Stimulated activated CD8-positive, alpha-beta memory T cell treated with anti-CD3 and anti-CD28 coated beads, Interleukin-4, amount 100 ng/mL, for 48 hours (primary cell): ENCODE results near the gene ZNF491.
"Not testable (repeated sequence)": the region's sequence is repeated elsewhere in the genome, so short reads cannot be mapped to it uniquely, and the experiment has no call there.

Experiments used
- DNase-seq: peaks from one replicate; pipeline ENCODE4 v3.0.0-alpha.2; 2020

ZNF491 gene

DNA sequence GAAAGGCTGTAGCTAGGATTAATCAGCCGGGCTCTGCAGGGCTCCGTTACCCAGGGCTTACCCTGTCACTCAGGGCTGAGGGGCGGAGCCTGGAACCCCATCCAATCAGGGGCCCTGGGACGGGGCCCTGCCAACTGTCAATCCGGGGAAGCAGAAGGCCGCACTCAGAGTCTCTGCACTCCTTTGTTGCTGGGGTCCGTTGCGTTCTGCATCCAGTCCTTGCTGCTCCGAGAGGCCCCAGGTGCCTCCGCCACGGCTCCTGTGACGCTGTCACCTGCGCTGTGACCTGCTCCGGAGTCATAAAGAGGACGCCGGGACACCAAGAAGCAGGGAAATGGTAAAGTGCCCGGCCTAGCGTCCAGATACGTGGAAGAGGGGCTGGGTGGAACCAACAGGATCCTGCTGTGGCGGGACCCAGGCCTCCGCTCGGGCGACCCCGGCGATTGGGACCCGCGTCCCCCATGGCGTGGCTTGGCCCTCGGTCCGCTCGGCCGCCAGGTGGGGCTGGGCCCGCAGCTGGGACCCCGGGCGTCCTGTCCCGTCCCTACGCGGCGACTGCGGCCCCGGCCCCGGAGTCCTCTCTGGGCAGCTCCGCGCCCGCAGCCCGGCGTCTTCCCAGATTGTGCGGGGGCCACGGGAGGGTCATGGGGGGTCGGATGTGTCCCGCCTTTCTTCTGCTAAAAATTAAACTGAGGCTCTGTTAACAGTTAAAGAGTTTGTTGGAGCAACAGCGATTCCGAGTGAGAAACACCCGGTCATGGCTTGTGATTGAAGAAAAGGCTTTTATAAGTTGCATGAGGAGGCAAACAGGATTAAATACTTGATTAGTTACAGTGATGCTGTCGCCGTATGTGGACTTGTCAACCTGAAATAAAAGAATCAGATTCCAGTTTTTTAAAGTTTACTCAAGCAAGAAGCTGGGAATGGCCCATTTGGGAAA is at the start of gene ZNF491:
Gene ZNF491 (plus strand): TSS at position 133 of the 940 bp plus-strand sequence. CDS start 7,431 bp downstream, outside the sequence.
- peak; percentile 93 for DNase-seq

DNA sequence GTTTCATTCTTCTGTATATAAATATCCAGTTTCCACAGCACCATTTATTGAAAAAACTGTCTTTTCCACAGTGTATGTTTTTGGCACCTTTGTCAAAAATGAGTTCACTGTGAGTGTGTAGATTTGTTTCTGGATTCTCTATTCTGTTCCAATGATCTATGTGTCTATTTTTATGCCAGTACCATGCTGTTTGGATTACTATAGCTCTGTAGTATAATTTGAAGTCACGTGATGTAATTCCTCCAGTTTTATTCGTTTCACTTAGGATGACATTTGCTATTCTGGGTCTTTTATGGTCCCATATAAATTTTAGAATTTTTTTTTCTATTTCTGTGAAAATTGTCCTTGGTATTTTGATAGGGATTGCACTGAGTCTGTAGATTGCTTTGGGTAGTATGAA is 48.6 kb upstream of the ZNF491 start:
- DNase-seq, result no peak

DNA sequence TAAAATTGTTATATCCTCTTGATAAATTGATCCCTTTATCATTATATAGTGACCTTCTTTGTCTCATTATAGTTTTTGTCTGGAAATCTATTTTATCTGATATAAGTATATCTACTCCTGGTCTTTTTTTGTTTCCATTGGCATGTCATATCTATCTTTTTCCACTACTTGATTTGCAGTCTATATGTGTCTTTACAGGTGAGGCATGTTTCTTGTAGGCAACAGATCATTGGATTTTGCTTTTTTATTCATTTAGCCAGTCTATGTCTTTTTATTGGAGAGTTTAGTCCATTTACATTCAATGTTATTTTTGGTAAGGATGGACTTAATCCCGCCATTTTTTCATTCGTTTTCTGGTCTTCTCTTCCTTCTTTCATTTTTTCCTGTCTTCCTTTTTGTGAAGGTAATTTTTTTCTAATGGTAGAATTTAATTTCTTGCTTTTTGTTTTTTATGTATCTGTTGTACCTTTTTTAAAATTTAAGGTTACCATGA is 46.0 kb upstream of the ZNF491 start:
- no peak for DNase-seq

DNA sequence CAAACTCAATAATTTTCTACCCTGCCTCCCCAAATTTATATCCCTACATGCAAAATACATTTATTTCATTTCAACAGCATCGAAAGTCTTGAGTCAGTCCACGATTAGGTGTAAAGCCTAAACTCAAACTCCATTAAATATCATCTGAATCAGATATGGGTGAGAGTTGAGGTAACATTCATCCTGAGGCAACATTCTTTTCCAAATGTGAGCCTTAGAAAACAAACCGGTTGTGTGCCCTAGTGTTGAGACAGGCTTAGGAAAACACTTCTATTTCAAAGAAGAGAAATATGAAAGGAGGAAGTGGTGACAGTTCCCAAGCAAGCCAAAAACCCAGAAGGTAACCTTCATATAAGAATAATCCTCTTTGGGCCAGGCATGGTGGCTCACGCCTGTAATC is 43.7 kb upstream of the ZNF491 start:
- no peak for DNase-seq

DNA sequence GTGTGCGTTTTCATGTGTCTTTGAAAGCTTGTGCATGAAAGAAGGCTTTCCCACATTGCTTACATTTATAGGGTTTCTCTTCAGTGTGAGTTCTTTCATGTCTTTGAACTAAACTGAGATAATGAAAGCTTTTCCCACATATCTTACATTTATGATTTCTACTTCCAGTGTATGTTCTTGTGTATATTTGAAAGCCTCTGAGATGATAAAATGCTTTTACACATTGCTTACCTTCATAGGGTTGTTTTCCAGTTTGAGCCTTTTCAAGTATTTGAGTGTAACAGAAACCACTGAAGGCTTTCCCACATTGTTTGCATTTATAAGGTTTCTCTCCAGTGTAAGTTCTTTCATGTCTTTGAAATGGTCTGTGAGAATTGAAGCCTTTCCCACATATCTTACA is 41.4 kb upstream of the ZNF491 start:
- no peak for DNase-seq

DNA sequence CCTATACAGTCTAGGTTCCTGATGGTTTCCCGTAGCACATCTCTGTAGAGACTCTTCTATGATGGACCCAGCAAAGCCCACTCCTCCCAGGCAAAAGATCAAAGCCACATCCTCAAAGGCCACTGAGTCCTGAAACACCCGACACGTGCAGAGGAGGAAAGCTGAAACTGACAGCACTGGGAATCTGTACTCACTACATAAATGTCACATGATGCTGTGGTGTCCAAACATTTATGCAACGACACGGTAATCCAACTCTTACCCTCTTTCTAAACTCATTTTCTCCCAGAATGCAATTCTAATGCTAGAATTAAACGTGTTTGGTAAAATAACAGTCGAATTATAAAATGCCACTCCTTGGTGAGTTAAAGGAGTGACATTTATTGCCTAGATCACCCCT is 38.5 kb upstream of the ZNF491 start:
- no peak for DNase-seq

DNA sequence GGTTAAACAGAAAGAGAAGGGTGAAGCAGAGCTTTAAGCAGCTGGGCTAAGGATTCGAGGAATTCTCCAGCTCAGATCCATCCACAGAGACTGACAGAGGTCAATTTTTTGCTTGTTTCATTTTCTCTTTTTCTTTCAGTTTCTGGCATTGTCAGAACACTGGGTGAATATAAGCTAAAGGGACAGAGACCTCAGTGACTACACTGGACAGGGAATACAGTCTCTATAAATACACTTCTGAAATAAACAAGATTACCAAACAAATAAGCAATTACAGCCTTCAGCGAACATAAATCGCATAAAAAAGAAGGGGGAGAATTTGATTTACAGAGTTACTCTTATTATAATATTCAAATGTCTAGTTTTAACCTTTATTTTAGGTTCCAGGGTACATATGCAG is 35.2 kb upstream of the ZNF491 start:
- no peak for DNase-seq

DNA sequence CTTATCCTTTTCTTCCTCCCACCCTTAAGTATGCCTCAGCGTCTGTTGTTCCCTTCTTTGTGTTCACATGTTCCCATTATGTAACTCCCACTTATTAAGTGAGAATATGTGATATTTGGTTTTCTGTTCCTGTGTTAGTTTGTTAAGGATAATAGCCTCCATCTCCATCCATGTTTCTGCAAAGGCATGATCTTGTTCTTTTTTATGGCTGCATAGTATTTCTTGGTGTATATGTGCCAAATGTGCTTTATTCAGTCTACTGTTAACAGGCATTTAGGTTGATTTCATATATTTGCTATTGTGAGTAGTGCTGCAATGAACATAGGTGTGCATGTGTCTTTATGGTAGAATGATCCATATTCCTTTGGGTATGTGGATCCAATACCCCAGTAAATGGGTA is 34.7 kb upstream of the ZNF491 start:
- DNase-seq, result no peak

DNA sequence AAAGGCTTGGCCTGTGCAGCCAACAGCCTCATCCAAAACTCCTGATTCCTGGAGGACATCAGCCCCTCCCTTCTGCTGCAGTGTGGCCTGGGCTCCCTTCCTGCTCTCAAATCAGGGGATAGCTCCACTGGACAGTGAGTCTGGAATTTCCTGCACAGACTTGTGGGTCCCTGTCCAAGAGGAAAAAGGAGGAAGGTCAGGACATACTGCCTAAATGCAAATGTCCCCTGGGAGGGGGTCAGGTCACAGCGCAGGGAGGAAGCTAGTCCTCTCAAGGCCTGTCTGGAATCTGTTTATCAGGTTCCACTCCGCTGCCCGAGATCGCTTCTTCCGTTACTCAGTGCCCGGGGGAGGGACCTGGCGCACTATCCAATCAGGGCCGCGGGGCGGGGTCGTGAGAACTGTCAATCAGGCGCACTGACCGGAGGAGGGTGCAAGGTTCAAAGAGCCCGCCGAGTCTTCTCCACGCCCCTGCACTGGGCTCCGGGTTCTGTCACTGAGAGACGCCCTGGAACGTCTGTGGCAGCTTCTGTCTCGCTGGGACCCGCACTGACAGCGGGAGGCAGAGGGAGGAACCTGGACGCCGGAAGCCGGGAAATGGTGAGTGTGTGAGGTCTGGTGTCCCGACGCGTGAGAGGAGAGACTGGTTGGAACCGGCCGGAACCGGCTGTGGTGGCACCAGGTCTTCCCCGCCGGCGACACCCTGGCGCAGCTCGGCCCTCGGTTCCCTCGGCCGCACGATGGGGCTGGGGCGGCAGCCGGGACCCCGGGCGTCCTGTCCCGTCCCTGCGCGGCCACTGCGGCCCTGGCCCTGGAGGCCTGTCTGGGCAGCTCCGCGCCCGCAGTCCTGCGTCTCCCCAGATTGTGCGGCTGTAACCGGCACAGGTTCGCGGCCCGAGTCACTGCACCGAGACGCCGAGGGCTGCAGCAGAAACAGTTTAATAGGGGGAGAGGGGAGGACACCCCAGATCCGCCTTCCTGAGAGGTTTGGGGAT is 31.4 kb upstream of the ZNF491 start, which contains the start of gene ZNF441:
Gene ZNF441 (plus strand): TSS at position 404 of the 995 bp plus-strand sequence. CDS start 194 bp downstream, at position 598.
- DNase-seq, result peak; percentile 99

DNA sequence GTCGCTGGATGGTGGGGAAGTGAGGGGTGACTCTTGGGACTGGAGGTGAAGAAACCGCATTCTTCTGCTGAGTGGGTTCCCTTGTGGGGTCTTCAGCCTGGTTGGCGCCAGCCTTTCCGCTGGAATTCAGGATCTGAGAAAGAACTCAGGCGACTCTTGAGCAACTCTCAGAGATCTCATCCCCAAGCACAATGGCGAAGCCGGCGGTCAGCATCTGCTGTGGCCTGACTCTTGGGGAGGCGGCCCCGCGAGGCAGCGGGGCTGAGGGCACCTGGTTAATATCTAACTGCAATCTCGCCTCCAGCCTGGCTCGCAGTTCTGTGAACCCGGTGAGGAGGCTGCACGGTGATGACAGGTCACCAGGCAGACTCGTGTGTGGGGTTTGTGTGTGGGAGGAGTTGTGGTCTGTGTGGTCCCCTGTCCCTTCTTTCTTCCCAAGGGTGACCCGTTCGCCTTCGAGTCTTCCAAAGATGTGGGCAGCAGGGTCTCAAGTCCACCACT is 30.6 kb upstream of the ZNF491 start:
- DNase-seq, result peak; percentile 45

DNA sequence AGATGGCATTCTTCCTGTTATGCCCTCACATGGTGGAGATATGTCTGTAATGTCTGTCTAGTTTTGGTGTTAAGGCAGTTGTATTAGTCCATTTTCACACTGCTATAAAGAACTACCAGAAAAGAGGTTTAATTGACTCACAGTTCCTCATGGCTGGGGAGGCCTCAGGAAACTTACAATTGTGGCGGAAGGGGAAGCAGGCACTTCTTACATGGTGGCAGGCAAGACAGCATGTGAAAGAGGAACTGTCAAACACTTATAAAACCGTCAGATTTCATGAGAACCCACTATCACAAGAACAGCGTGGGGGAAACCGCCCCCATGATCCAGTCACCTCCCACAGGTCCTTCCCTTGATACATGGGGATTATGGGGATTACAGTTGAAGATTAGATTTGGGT is 28.3 kb upstream of the ZNF491 start:
- no peak for DNase-seq

DNA sequence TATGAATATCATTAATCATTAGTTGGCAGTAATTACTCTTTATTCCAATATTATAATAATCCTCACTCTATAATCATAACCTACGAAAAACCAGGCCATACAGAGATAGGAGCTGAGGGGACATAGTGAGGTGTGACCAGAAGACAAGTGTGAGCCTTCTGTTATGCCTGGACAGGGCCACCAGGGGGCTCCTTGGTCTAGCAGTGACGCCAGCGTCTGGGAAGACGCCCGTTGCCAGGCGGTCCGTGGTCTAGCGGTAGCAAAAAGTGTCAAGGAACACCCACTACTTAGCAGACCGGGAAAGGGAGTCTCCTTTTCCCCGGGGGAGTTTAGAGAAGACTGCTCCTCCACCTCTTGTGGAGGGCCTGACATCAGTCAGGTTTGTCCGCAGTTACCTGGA is 26.8 kb upstream of the ZNF491 start:
- not testable (repeated sequence) for DNase-seq

DNA sequence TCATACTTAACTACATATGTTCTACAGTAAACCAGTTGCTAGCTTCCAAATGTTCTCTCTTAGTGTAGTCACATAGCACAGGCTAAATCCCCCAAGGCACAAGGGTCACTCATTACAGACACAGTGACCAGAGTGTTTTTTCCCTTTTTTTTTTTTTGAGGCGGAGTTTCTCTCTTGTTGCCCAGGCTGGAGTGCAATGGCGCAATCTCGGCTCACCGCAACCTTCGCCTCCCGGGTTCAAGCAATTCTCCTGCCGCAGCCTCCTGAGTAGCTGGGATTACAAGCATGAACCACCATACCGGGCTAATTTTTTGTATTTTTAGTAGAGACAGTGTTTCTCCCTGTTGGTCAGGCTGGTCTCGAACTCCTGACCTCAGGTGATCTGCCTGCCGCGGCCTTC is 21.7 kb upstream of the ZNF491 start:
- DNase-seq, result not testable (repeated sequence)

DNA sequence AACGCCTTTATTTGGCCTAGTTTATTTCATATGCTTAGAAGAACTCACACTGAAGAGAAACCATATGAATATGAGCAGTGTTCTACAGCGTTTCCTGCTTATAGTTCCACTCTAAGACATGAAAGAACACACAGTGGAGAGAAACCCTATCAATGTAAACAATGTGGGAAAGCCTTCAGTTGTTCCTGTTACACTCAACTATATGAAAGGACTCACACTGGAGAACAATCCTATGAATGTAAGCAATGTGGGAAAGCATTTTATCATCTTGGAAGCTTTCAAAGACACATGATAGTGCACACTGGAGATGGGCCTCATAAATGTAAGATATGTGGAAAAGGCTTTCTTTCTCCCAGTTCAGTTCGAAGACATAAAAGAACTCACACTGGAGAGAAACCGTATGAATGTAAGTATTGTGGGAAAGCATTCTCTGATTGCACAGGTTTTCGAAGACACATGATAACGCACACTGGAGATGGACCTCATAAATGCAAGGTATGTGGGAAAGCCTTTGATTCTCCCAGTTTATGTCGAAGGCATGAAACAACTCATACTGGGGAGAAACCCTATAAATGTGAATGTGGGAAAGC is 17.8 kb upstream of the ZNF491 start:
- DNase-seq, result no peak

DNA sequence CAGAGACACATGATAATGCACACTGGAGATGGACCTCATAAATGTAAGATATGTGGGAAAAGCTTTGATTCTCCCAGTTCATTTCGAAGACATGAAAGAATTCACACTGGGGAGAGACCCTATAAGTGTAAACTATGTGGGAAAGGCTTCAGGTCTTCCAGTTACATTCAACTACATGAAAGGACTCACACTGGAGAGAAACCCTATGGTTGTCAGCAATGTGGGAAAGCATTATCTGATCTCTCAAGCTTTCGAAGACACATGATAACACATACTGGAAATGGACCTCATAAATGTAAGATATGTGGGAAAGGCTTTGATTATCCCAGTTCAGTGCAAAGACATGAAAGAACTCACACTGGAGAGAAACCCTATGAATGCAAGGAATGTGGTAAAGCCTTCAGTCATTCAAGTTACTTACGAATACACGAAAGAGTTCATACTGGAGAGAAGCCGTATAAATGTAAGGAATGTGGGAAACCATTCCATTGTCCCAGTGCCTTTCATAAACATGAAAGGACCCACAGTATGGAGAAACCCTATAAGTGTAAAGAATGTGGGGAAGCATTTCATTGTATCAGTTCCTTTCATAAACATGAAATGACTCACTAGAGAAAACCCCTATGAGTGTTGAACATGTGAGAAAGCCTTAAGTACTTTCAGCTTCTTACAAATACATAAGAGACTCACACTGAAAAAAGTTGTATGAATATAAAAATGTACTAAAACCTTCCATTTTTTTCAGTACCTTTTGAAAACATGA is 16.8 kb upstream of the ZNF491 start:
- DNase-seq, result no peak

DNA sequence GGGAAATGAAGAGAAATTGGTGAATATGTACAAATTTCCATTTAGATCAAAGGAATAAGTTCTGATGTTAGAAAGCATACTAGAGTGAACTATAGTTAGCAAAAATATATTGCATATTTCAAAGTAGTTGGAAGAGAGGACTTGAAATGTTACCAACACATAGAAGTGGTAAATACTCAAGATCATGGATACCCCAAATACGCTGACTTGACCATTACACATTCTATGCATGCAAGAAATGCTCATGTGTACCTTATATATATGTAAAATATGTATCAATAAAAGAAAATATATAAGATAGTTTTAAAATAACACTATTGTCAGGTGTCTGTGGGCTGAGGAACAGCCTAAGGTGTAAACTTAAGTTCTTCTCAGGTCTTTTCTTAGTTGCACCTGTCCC is 14.6 kb upstream of the ZNF491 start:
- DNase-seq, result no peak

DNA sequence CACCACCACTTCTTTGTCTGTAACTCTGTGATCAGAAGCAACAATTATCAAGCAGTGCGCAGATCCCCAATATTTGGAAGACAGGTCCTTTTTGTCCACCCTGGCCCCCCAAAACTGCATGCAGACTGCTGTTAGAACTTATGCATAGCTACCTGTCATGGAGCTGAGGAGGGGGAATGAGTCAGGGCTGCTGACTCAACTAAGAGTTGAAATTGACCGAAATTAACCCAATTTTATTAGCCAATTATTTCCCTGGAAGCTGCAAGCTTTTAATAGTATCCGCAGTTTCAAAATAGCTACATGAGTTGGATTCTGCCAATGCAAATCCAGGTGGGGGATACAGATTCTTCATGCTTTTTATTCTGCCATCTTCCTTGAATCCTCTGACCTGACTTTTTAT is 14.0 kb upstream of the ZNF491 start:
- no peak for DNase-seq

DNA sequence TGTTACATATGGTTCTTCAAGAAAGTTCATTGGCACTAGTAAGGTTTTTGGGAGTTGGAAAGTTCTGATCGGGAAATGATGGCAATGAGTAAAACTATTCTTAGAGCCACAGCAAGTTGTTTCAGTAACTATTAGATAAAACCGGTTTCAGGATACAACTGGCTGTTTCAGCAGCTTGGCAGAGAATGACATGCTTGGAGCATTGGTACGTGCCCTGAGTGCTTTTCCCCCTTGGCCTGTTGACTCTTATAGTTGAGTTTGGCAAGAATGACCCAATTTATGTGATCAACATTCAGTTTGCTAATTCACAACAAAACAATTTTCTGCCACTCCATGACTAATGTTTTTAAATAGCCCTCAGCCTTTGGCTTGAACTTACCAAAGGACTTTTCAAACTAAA is 10.8 kb upstream of the ZNF491 start:
- no peak for DNase-seq

DNA sequence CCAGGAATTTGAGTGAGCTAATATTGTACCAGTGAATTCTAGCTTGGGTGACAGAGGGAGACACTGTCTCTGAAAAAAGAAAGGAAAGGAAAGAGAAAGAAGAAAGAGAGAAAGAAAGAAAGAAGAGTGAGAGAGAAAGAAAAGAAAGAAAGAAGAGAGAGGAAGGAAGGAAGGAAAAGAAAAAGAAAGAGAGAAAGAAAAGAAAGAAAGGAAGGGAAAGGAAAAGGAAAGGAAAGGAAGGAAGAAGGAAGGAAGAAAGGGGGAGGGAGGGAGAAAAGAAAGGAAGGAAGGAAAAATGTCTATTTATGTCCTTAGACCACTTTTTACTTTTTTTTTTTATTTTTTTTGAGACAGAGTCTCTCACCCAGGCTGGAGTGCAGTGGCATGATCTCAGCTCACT is 5.4 kb upstream of the ZNF491 start:
- DNase-seq, result no peak

DNA sequence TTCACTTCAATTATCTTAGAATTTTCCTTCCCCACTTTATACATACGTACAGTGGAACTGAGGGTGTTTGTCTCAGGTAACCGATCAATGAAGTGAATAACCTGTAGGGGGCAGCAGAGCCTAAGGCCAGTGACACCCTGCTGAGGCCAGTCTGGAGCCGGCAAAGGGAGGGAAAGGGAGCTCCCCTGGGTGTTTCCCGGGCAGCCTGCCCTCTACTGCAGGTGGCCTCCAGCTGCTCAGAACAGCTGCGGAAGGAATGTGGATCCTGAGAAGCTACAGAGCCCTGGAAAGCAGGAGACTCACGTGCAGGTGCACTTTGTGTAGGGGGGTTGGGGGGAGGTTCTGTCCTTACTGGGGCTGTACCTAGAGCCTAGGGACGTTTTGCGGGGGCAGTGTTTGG is 832 bp upstream of the ZNF491 start:
- DNase-seq, result peak; percentile 83

DNA sequence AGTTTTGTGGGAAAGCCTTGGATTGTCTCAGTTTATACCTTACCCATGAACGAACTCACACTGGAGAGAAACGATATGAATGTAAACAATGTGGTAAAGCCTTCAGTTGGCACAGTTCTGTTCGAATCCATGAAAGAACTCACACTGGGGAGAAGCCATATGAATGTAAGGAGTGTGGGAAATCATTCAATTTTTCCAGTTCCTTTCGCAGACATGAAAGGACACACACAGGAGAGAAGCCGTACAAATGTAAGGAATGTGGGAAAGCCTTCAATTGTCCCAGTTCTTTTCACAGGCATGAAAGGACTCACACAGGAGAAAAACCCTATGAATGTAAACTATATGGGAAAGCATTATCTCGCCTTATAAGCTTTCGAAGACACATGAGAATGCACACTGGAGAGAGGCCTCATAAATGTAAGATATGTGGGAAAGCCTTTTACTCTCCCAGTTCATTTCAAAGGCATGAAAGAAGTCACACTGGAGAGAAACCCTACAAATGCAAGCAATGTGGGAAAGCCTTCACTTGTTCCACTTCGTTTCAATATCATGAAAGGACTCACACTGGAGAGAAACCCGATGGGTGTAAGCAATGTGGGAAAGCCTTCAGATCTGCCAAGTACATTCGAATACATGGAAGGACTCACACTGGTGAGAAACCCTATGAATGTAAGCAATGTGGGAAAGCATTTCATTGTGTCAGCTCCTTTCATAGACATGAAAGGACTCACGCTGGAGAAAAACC is 8.2 kb downstream of the ZNF491 start:
- DNase-seq, result no peak
